Hypothalamus (tissue), 51 donors: Measurements from ENCODE around the gene ATRNL1.

Experiments
- DNase-seq, 51 donors: peaks; one replicate each; lab custom pipeline; 2025; lab: John Stamatoyannopoulos, UW

The ATRNL1 gene

DNA sequence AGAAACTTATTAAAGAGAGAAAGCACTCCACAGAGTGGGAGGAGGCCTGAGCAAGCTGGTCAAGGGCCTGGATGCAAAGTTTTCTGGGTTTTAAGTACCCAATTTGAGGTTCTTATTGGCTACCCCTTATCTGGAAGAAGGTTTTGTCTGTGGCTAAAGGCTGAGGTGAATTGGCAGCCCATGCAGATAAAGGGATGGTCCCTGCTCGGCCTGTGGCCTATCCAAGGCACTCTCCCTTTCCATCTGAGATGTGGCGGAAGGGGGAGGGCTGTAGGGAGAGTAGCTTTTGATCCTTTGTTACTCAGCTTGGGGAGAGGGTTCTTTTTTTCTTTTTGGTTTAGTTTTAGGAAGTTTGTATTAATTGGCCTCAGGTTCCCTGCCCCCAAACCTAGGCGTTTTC is 465.1 kb downstream of the ATRNL1 start:
- DNase-seq: no peak

GRCh38 chr10:115566867-115567266 is 473.7 kb downstream of the ATRNL1 start:
- no peak for DNase-seq

DNA sequence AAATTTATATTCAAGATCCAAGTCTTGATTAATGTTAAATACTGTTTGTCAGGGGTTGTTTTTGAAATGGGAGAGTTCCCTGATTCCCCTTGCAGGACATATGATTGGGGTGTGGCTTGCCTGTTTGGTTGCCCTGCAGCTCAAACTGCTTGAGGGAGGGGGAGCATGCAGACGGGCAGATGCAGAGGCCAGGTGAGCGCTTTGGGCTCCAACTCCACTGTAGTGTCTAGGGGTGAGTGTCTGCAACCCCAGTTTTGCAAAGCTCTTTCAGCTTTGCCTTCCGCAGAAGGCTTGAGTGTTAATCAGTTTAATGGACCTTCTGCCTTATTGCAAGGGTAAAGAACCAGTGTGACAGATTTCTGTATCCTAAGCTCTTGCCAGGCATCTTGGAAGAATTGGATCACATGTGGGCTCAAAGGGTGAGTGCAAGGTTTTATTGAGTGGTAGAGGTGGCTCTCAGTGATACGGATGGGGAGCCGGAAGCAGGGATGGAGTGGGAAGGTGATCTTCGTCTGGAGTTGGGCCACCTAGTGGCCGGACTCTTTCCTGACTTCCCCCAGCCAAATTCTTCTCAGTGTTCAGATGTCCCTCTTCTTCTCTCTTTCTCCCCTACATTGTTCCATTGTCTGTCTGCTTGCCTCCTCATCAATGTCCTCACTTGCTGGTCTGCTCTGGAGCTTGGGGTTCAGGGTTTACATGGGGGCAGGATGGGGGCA is 479.7 kb downstream of the ATRNL1 start:
- no peak for DNase-seq

DNA sequence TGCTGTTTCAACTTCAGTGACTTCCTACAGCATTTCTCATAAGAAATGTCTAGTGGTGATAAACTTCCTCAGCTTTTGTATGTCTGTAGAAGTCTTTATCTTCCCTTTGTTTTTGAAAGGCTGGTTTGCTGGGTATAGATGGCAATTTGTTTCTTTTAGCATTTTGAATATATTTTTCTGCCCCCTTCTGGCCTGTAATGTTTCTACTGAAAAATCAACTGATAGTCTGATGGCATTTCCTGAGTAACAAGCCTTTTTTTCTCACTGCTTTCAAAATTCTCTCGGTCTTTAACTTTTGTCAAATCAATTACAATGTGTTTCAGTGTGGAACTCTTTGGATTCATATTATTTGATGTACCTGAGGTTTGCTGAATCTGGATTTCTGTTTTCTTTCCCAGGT is 487.1 kb downstream of the ATRNL1 start:
- DNase-seq: no peak

DNA sequence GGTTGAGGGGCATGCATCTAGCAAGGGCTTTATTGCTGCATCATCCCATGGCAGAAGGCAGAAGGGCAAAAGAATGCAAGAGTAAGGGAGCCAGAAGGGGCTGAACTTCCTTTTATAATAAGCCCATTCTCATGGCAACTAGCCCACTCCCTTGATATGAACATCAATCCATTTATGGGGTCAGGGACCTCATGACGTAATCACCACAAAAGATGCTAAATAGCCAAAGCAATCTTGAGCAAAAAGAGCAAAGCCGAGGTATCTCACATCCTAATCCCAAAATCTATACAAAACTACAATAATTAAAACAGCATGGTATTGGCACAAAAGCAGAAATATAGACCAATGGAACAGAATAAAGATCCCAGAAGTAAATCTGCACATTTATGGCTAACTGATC is 499.9 kb downstream of the ATRNL1 start:
- DNase-seq: no peak

DNA sequence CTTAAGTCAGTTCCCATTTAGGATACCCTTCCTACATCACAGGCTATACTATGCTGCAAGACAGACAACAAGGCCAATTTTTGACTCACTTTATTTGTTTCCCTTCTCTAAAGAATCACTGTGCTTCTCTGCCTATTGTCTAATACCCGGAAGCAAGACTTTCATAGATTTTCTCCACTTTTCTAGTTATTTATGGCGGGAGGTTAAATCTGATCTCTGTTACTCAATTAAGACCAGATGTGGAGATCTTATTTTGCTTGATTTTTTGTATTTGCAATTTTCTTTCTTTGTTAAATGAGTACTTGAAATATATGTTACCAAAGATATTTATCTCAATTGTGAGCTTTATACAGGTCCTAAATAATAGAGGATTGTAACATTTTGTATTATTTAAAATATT is 511.5 kb downstream of the ATRNL1 start:
- no peak for DNase-seq

- DNase-seq: no peak
These were observed 512.9 kb downstream of the ATRNL1 start for GRCh38 chr10:115606086-115606485.

- no peak for DNase-seq
These were observed 513.6 kb downstream of the ATRNL1 start for GRCh38 chr10:115606741-115607140.

GRCh38 chr10:115624448-115624847 is 531.3 kb downstream of the ATRNL1 start:
- no peak for DNase-seq

DNA sequence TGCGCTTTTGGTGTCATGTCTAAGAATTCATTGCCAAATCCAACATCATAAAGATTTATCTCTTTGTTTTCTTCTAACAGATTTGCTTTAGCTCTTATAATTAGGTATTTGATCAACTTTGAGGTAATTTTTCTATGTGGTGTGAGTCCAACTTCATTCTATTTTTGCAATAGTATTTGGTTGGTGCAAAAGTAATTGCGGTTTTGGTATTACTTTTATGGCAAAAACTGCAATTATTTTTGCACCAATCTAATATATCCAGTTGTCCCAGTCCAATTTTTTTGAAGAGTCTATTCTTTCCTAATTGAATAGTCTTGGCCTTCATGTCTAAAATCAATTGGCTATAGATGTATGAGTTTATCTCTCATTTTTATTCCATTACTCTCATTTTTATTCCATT is 535.5 kb downstream of the ATRNL1 start:
- no peak for DNase-seq

DNA sequence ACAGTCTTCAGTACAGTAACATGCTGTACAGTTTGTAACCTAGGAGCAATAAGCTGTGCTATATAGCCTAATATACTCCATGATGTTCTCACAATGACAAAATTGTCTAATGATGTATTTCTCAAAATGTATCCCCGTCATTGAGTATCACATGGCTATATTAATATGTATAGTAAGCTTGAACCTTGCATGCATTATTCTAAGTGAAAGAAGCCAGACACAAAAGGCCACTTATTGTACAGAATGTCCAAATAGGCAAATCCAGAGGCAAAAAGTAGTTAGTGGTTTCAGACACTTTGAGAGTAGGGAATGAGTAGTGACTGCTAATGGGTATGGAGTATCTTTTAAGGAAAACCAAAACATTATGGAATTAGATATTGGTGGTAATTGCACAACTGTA is 545.1 kb downstream of the ATRNL1 start:
- no peak for DNase-seq

DNA sequence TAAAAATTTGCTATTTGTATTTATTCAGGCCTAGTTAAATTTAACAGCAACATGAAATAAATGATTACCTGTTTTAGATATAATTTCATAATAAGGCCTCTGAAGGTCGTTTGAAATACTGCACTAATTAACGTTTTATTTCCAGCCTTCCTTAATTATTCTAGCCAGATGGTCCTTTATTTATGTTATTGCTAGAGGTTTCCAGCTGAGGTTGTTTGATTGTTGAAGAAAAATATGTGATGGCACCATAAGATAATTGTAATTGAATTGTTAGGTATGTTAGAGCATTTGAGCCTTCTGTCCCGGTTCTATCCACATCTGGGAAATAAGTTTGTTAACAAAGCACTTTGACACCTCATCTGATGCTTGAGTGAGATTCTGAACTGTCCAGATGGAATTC is 556.1 kb downstream of the ATRNL1 start:
- no peak for DNase-seq

DNA sequence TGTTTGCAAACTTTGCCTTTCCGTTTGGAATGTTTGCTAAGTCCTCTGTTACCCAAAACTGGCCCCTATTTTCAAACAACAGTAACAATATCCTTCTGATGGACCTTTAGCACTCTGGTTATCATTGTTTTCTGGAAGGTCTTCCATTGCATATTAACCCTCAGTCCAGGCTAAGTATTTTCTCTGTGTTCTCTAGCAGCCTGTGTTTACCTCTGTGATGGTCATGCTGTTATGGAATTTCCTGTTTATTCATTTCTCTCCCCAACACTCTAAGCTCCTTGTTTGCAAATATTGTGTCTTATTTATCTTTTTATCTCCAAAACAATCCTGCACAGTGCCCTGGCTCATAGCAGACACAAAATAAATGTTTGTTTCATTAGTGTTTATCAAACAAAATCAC is 560.3 kb downstream of the ATRNL1 start:
- DNase-seq: no peak

GRCh38 chr10:115654961-115655360 is 561.8 kb downstream of the ATRNL1 start:
- no peak for DNase-seq

- DNase-seq: no peak
These were observed 564.1 kb downstream of the ATRNL1 start for GRCh38 chr10:115657161-115657860.

GRCh38 chr10:115659616-115660015 is 566.5 kb downstream of the ATRNL1 start:
- no peak for DNase-seq

DNA sequence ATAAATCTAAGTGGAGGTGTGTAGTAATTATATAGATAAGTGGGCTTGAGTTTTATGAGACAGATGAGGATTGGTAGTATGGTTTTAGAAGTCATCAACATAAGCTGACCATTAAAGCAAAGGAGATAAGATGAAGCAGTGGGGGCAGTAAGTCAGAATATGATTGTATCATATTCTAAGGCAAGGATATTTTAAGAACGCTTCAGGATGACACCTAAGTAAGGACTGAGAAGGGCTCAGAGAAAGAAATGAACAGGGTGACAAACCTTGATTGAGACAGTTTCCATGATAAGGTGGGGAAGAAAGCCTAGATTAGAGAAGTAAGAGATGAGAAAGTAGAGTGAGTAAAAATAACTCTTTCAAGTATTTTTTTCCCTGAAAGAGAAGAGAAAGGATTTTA is 567.2 kb downstream of the ATRNL1 start:
- no peak for DNase-seq

- no peak for DNase-seq
These were observed 569.3 kb downstream of the ATRNL1 start for GRCh38 chr10:115662422-115662821.

DNA sequence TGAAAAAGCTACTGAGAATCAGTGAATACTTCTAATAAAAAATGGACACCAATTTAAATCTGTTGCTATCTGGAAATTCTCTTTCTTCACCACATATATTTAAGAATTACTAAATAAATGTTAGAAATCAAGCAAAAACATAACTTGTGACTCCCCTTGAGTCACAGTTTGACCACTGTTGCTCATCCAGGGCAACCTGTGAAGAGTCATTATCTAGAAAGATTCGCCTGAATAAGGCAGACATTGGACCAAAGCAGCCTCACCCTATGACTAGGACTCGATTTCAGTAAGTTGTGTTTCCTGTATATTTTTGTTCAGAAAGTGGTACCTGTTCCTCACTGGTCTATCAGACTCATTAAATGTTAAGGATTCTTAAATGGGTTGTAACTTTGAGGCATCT is 572.4 kb downstream of the ATRNL1 start:
- no peak for DNase-seq

- DNase-seq: no peak
These were observed 581.3 kb downstream of the ATRNL1 start for GRCh38 chr10:115674496-115674895.

GRCh38 chr10:115696747-115697146 is 603.6 kb downstream of the ATRNL1 start:
- no peak for DNase-seq

DNA sequence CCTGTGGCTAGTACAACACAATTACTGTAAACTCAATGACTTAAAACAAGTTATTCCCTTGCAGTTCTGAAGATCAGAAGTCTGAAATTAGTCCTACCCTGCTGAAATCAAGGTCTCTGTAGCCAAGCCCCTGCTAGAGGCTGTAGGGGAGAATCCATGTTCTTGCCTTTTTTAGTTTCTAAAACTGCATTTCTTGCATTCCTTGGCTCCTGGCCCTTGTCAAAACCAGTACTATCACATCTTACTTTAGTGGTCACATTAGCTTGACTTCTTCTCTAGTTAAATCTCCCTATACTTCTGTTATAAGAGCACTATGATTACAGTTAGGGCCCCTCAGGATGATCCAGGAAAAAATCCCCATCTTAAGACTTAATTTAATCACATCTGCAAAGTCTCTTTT is 612.9 kb downstream of the ATRNL1 start:
- DNase-seq: no peak
